Tibial nerve (tissue), 4 donors: ENCODE results near the gene FMN2. TPM values are rescaled to one million over a fixed set of nuclear protein-coding genes. Genes with fewer than 3 reads are reported as not detected.

ENCODE experiments used
- DNase-seq, 2 donors: peaks; one replicate each; pipeline ENCODE4 v3.0.0-alpha.2; 2019; ENCODE audit warnings: low spot score in 2 of 2
- H3K27ac ChIP-seq, 4 donors: fragments of 200-600 bp; sonication (generic) in 3 of 4; one replicate each; pipeline ENCODE4 v1.5.1; 2017 to 2019; ENCODE audit warnings: mild to moderate bottlenecking in 1 of 4
- H3K27me3 ChIP-seq, 2 donors: fragments of 200-600 bp; sonication (generic) in 1 of 2; one replicate each; pipeline versions ENCODE4 v1.5.1 to v1.6.0; 2017 to 2019
- H3K36me3 ChIP-seq, 3 donors: fragments of 200-600 bp; sonication (generic); one replicate each; pipeline ENCODE4 v1.5.1; 2018 to 2019
- H3K4me1 ChIP-seq, 4 donors: fragments of 200-600 bp; sonication (generic) in 3 of 4; one replicate each; pipeline ENCODE4 v1.5.1; 2017 to 2019
- H3K4me3 ChIP-seq, 4 donors: fragments of 200-600 bp; sonication (generic) in 3 of 4; one replicate each; pipeline ENCODE4 v1.5.1; 2017 to 2019; ENCODE audit warnings: mild to moderate bottlenecking in 1 of 4, moderate library complexity in 1 of 4
- H3K9me3 ChIP-seq, 4 donors: fragments of 200-600 bp; sonication (generic) in 3 of 4; one replicate each; pipeline ENCODE4 v1.5.1; 2017 to 2019
- CTCF ChIP-seq, 5 experiments: fragments of 200-600 bp in 3 of 5; fragments of 450-650 bp in 2 of 5; sonication (generic) in 3 of 5; IDR thresholded peaks; one replicate each; pipeline ENCODE4 v1.5.1; 2016 to 2019; ENCODE audit warnings: antibody characterized with exemption in 5 of 5, mild to moderate bottlenecking in 3 of 5, moderate library complexity in 2 of 5
- EP300 ChIP-seq, 2 donors: sonication (generic); formaldehyde crosslinking; IDR thresholded peaks; one replicate each; pipeline ENCODE4 v1.6.1; 2017; ENCODE audit warnings: antibody characterized with exemption in 2 of 2, mild to moderate bottlenecking in 1 of 2
- POLR2A ChIP-seq, 2 donors: fragments of 450-650 bp; IDR thresholded peaks; one replicate each; pipeline ENCODE4 v1.6.1; 2017; ENCODE audit warnings: antibody characterized with exemption in 2 of 2, mild to moderate bottlenecking in 2 of 2, moderate library complexity in 2 of 2
- WGBS, 2 donors: methylation state at CpG; one replicate each; pipeline ENCODE4 v1.1.5; 2018; 5-methylcytosine and 5-hydroxymethylcytosine counted together
- total RNA-seq, 4 donors: library from RNA; depleted of rRNA; stranded (reverse); fragments of >200 nt; gene quantifications; one replicate each; pipeline ENCODE4 v1.1.0, GENCODE V29; 2016

Gene FMN2
- total RNA-seq, 4 donors from 2014 or later = 16.7 to 24.9 (median 24.4) TPM

GRCh38 chr1:240349695-240350094 lies 258.0 kb downstream of the FMN2 start:
- Histone ChIP-seq H3K27ac (no peak overlapping the region), H3K27me3 (no peaks in the 10 kb centered on the region), H3K36me3 (peaks cover 0 to 4% (median 0%) of the 10 kb centered on the region in 3 donors), H3K4me1 (no peaks in the 10 kb centered on the region), H3K4me3 (no peak overlapping the region), H3K9me3 (no peaks in the 10 kb centered on the region)
- WGBS, 2 donors = 49 to 50% methylated on average over 2 of the region's 2 CpGs
- TF ChIP-seq CTCF (IDR thresholded peaks at IDR 0.05) (no peak), POLR2A (IDR thresholded peaks at IDR 0.05) (no peak), EP300 (IDR thresholded peaks at IDR 0.05) (no peak)
- DNase-seq = no peak

DNA sequence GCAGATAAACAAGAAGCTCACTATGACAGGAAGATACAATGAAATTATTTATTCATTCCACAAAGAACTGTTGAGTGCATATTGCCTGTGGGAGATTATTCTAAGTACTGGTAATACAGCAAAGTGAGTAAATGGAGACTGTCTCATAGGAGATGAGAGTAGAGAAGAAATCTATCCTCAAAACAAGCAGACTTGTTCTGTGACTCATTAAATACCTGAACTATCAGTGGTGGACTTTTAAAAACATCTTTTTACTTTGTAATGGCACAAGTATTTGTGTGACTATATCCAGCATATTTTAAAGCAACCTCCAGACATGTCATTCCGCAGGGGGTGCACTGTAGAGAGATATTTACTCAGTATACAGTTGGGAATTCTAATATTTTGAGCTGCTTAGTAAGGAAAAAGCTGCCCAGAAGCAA lies 259.2 kb downstream of the FMN2 start:
- DNase-seq = no peak
- H3K36me3 ChIP-seq = peaks cover 0 to 4% (median 0%) of the 10 kb centered on the region in 3 donors
- 63 to 90% methylated on average over 1 of the region's 1 CpG for WGBS, 2 donors
- H3K9me3 ChIP-seq = no peaks in the 10 kb centered on the region
- no peaks in the 10 kb centered on the region for H3K4me1 ChIP-seq
- H3K27ac ChIP-seq = no peak overlapping the region
- H3K27me3 ChIP-seq = no peaks in the 10 kb centered on the region
- no peak overlapping the region for H3K4me3 ChIP-seq
- TF ChIP-seq CTCF (IDR thresholded peaks at IDR 0.05) = no peak
- no peak for TF ChIP-seq EP300 (IDR thresholded peaks at IDR 0.05)
- TF ChIP-seq POLR2A (IDR thresholded peaks at IDR 0.05) = no peak

DNA sequence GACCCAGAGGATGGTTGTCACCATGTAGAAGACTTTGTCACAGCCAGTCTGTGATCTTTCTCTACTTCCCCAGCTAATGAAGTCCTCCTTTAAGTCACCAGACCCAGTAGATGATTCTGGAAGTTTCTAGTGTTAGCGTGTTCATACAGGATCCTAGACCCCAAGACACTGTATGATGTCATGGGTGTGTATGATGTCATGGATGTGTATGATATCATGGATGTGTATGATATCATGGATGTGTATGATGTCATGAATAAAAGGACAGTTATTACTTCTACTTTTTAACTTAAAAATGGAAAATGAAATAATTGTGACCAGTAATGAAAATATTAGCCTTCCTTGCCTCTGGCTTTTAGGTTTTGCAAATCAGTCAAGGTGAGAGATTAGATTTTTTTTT lies 260.0 kb downstream of the FMN2 start:
- Histone ChIP-seq H3K27ac (no peak overlapping the region), H3K4me1 (no peaks in the 10 kb centered on the region), H3K9me3 (no peaks in the 10 kb centered on the region), H3K36me3 (peaks cover 0 to 4% (median 0%) of the 10 kb centered on the region in 3 donors), H3K4me3 (no peak overlapping the region), H3K27me3 (no peaks in the 10 kb centered on the region)
- no peak for DNase-seq
- WGBS, 2 donors = 89 to 95% methylated on average over 1 of the region's 1 CpG
- TF ChIP-seq CTCF (IDR thresholded peaks at IDR 0.05) (no peak), POLR2A (IDR thresholded peaks at IDR 0.05) (no peak), EP300 (IDR thresholded peaks at IDR 0.05) (no peak)

DNA sequence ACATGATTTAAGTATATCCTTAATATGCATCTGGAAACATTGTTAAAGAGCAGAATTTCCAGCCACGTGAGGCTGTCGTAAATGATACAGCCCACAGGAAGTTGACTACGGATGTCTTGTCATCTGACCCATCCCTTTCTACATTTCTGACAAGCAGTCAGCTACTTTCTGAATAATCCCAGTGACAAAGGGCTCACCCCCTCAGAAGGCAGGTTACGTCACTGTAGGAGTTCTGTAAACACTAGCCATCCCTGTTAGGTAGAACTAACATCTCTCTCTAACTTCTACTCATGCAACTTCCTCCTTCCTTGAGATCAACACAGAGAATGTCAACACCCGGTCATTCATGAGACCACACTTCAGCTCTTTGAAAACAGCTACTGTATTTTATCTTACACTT lies 261.1 kb downstream of the FMN2 start:
- 64 to 76% methylated on average over 5 of the region's 5 CpGs for WGBS, 2 donors
- TF ChIP-seq POLR2A (IDR thresholded peaks at IDR 0.05) (no peak), CTCF (IDR thresholded peaks at IDR 0.05) (no peak), EP300 (IDR thresholded peaks at IDR 0.05) (no peak)
- H3K27ac ChIP-seq = no peak overlapping the region

DNA sequence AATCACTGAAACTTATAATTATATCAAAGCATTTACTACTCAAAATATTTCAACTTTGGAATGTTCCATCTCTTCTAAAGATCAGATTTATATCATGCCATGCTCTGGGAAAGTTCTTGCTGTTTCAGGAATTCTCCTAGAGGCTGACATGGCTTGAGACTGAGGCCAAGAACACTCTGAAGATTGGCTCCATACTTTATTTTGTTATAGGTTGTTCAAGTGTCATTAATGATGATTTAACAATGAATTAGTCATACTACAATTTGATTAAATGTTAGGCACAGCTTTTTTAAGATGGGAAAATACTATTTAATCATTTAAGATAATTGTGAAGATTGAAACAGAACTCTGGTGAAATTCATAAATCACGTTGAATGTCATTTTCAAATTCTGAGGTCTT lies 264.9 kb downstream of the FMN2 start:
- no peaks in the 10 kb centered on the region for H3K9me3 ChIP-seq
- H3K4me1 ChIP-seq = no peaks in the 10 kb centered on the region
- H3K4me3 ChIP-seq = no peak overlapping the region
- TF ChIP-seq EP300 (IDR thresholded peaks at IDR 0.05) (no peak), POLR2A (IDR thresholded peaks at IDR 0.05) (no peak), CTCF (IDR thresholded peaks at IDR 0.05) (no peak)
- no peak overlapping the region for H3K27ac ChIP-seq
- peaks cover 0 to 17% (median 0%) of the 10 kb centered on the region in 3 donors for H3K36me3 ChIP-seq
- H3K27me3 ChIP-seq = no peaks in the 10 kb centered on the region
- 89 to 95% methylated on average over 1 of the region's 1 CpG for WGBS, 2 donors
- DNase-seq = no peak

More for the DNA sequence above, 261.1 kb downstream of the FMN2 start:
- Histone ChIP-seq H3K4me1 (no peaks in the 10 kb centered on the region), H3K27me3 (no peaks in the 10 kb centered on the region), H3K4me3 (no peak overlapping the region), H3K9me3 (no peaks in the 10 kb centered on the region), H3K36me3 (peaks cover 0 to 8% (median 0%) of the 10 kb centered on the region in 3 donors)
- DNase-seq = no peak
